KOPT-K1 (cell line): ENCODE measurements around the gene GCSH.
A peak's percentile ranks its signal among the peaks of the same experiment; 100 is the strongest.

Experiments used
- H3K27ac ChIP-seq: fragments of 200-600 bp; sonication (generic); 2 replicates; pipeline ENCODE4 v1.5.1; 2016; ENCODE audit warnings: antibody characterized with exemption, mild to moderate bottlenecking, low read depth, low read length; ENCODE audit not compliant: poor library complexity, severe bottlenecking
- H3K36me3 ChIP-seq: fragments of 200-600 bp; sonication (generic); 2 replicates; pipeline ENCODE4 v1.5.1; 2017; ENCODE audit warnings: antibody characterized with exemption, mild to moderate bottlenecking, low read length, moderate library complexity; ENCODE audit not compliant: insufficient read depth
- H3K9me3 ChIP-seq: fragments of 200-600 bp; sonication (generic); 2 replicates; pipeline ENCODE4 v1.5.1; 2017; ENCODE audit warnings: antibody characterized with exemption, low read length, mild to moderate bottlenecking; ENCODE audit not compliant: insufficient read depth, poor library complexity, severe bottlenecking

Gene GCSH

GRCh38 chr16:81077076-81077940, 18.9 kb downstream of the GCSH start, which contains the start of gene C16orf46:
Gene C16orf46 (minus strand): TSS chr16:81077238. CDS start chr16:81063955, 13,283 bp downstream.
- Histone ChIP-seq H3K36me3 (peaks cover 4% of the 10 kb centered on the region; the same call in 1 of the 2 replicates), H3K9me3 (no peaks in the 10 kb centered on the region), H3K27ac (peak within 1 kb of the TSS; percentile 58)

GRCh38 chr16:81076566-81077075, 19.6 kb downstream of the GCSH start:
- Histone ChIP-seq H3K36me3 (peaks cover 4% of the 10 kb centered on the region; the same call in 1 of the 2 replicates), H3K9me3 (no peaks in the 10 kb centered on the region), H3K27ac (peak overlapping the region; percentile 58)

- Histone ChIP-seq H3K36me3 (no peaks in the 10 kb centered on the region), H3K27ac (no peak overlapping the region), H3K9me3 (no peaks in the 10 kb centered on the region)
Measured at GRCh38 chr16:81073560-81074330, 22.4 kb downstream of the GCSH start.

DNA sequence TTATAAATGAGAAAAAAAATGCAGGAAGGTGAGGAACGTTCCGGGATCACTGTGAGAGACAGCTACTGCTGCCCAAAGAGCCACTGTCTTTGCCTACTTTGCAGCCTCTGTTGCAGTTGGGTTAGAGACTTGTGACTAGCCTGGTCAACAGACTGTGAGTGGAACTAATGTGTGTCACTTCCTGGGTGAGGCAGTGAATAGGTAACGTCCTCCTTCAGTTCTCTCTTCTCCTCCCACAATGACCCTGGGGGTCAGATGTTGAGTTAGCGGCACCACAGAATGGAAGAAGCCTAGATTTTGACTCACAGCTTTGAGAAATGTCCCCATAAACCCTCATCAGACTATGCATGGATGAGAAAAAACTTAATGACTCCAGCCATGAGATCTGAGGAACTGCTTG, 24.4 kb downstream of the GCSH start:
- no peaks in the 10 kb centered on the region for H3K36me3 ChIP-seq
- H3K27ac ChIP-seq: no peak overlapping the region
- no peaks in the 10 kb centered on the region for H3K9me3 ChIP-seq

DNA sequence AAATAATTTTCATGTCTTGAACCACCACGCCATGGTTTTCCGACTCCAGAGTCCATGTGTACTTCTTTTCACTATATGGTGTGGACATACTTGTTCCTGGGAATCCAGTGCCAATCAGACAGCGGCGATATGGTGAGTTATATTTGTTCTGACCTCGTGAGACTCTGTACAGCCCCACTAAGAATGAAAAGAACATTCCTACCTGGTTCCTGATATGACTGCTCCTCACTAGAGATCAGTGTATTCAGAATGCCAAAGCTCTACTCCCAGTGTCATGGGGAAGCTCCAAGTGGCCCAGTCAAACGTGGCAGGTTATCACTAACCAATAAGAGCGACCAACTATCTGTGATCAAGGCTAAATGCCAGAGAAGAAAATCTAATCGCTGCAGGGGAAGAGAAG, 25.2 kb downstream of the GCSH start:
- H3K9me3 ChIP-seq: no peaks in the 10 kb centered on the region
- no peak overlapping the region for H3K27ac ChIP-seq
- H3K36me3 ChIP-seq: no peaks in the 10 kb centered on the region

- Histone ChIP-seq H3K36me3 (no peaks in the 10 kb centered on the region), H3K27ac (no peak overlapping the region), H3K9me3 (no peaks in the 10 kb centered on the region)
Measured at GRCh38 chr16:81069063-81069462, 27.1 kb downstream of the GCSH start.

GRCh38 chr16:81067166-81067565, 29.0 kb downstream of the GCSH start:
- H3K9me3 ChIP-seq: no peaks in the 10 kb centered on the region
- no peak overlapping the region for H3K27ac ChIP-seq
- H3K36me3 ChIP-seq: no peaks in the 10 kb centered on the region

- Histone ChIP-seq H3K36me3 (no peaks in the 10 kb centered on the region), H3K9me3 (no peaks in the 10 kb centered on the region), H3K27ac (no peak overlapping the region)
Measured at GRCh38 chr16:81066681-81067080, 29.5 kb downstream of the GCSH start.

- Histone ChIP-seq H3K9me3 (no peaks in the 10 kb centered on the region), H3K36me3 (no peaks in the 10 kb centered on the region), H3K27ac (no peak overlapping the region)
Measured at GRCh38 chr16:81061871-81062608, 34.2 kb downstream of the GCSH start.

GRCh38 chr16:81061307-81061640, 34.9 kb downstream of the GCSH start:
- Histone ChIP-seq H3K9me3 (no peaks in the 10 kb centered on the region), H3K36me3 (no peaks in the 10 kb centered on the region), H3K27ac (no peak overlapping the region)

- Histone ChIP-seq H3K27ac (no peak overlapping the region), H3K9me3 (no peaks in the 10 kb centered on the region), H3K36me3 (no peaks in the 10 kb centered on the region)
Measured at GRCh38 chr16:81060576-81061306, 35.5 kb downstream of the GCSH start.

GRCh38 chr16:81053761-81054160, 42.4 kb downstream of the GCSH start:
- peaks cover 14% of the 10 kb centered on the region for H3K9me3 ChIP-seq
- no peaks in the 10 kb centered on the region for H3K36me3 ChIP-seq
- H3K27ac ChIP-seq: no peak overlapping the region

DNA sequence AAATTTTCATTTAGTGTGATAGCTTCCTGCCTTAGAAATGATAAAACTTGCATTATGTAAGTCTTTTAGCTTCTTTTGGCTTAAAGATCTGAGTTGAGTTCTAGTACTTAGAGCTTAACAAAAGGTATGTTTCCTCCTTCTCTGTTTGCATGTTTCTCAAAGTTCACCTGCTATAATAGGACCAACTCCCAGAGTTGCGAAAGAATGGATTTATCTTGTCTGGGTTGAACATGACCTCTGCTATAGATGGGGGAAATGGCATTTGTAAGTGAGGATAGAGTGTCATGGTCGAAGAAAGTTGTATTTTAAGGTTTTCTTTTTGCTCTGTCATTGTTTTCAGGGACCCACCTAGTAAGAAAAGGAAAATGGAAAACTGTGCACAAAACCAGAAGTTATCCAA, 53.4 kb downstream of the GCSH start:
- Histone ChIP-seq H3K36me3 (peaks cover 65% of the 10 kb centered on the region), H3K27ac (no peak overlapping the region), H3K9me3 (no peaks in the 10 kb centered on the region)

GRCh38 chr16:81041696-81042095, 54.5 kb downstream of the GCSH start:
- peaks cover 65% of the 10 kb centered on the region for H3K36me3 ChIP-seq

More at GRCh38 chr16:81041696-81042095, 54.5 kb downstream of the GCSH start:
- no peaks in the 10 kb centered on the region for H3K9me3 ChIP-seq
- H3K27ac ChIP-seq: no peak overlapping the region
